ENCODE data around the gene CALU. TPM values are rescaled to one million over a fixed set of nuclear protein-coding genes. Genes with fewer than 3 reads are reported as not detected.
A peak's percentile ranks its signal among the peaks of the same experiment; 100 is the strongest.

CALU gene
- total RNA-seq (ENCODE audit: insufficient read depth, low replicate concordance) = 413 TPM

DNA sequence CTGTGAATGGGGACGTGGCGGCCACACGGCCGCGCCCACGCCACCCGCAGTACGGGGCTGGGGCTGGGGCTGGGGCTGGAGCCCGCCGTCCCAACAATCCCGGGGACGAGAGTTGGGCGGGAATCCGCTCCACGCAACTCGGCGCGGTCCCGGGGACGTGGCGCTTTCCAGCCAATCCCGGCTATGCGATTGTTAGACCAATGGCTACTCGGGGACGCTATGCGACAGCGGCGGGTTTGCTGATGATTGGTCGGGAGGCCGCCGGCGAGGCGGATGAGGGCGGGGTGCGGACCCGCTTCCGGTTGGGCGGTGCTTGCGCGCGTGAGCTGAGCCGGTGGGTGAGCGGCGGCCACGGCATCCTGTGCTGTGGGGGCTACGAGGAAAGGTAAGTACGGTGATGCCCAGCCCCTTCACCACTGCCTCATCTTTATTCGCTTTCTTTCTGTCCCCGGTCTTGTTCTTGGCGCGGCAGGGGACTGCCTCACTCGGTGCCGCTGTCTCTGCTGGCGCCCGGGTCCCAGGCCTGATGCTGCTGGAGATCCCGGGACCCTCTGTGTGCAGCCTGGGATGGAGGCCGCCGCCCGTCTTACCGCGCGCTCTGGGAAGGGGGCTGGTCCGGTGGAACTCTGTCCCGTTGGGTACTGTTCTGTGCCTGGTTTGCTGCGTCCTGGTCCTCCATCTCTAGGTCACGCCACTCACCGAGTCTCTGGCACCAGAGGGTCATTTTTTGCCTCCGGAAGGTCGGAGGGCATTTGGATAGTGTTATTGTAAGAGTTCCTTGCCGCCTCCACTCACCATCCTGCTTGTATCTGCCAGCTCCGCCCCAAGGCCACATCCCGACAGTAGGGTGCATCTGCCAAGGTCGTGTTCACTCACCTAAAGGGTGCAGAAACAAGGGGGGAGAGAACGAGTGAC, at the start of gene CALU:
Gene CALU (plus strand): TSS at position 312 of the 915 bp plus-strand sequence. CDS start 9,225 bp downstream, outside the sequence.
- peak; percentile 99 for DNase-seq (ENCODE audit: low spot score)

DNA sequence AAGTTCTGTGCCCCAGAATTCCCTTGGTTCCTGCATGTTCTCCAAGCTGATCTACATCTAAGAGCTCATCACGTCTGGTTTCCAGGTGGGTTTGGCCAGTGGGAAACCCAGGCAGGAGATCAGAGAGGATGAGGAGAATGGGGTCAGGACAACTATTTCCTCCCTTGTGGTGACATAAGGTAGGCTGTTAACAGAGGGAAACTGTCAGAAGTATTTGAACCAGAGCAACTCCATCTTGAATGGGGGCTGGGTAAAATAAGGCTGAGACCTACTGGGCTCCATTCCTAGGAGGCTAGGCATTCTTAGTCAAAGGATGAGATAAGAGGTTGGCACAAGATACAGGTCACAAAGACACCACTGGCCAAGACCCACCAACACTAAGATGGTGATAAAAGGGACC, 47.9 kb upstream of the CALU start:
- no peak for DNase-seq (ENCODE audit: low spot score)

- DNase-seq (ENCODE audit: low spot score) = no peak
These were observed 46.4 kb upstream of the CALU start for GRCh38 chr7:128692623-128693270.

DNA sequence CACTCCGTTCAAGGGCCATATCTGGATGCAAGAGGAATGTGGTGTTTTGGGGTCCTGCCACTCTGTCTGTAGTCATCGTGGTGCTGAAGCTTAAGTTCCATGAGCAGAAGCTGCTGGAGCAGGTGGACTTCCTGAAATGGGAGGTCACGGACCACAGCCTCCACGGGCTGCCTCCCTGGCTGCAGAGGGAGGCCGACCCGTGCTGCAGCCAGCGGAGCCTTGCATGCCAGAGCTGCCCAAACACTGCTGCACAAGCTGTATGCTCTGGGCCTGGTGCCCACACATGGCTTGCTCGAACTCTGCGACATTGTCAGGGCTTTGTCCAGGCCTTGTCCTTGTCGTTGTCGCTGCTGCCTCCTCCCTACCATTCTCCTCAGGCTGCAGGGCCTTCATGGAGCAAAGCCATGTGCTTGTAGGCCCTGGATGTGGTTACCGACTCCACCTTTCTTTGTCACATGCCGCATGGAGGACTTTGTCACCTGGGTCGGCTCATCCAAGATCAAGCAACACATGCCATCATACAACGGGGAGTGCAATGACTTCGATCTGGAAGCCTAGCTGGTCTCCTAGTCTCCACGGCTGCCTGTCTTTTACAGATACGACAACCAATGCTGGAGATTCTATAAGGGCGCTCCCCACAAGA, 45.7 kb upstream of the CALU start:
- no peak for DNase-seq (ENCODE audit: low spot score)

DNA sequence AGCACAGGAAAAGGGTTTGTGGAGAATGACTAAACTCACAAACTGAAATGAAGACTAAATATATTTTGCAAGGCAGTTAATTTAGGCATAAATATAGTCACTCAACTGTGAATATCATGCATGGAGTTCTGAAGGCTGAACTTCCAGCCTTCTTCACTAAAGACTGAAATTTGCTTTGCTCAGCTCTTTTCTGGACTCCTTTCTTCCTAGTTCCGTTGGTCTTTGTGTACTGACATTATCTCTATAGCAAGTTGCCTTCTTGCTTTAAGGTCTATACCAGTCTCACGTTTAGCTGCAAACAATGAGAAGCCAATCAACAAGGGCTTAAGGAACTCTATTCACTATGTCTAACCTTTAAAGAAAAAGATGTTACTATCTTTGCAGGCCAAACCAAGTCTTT, 44.4 kb upstream of the CALU start:
- DNase-seq (ENCODE audit: low spot score) = no peak

DNA sequence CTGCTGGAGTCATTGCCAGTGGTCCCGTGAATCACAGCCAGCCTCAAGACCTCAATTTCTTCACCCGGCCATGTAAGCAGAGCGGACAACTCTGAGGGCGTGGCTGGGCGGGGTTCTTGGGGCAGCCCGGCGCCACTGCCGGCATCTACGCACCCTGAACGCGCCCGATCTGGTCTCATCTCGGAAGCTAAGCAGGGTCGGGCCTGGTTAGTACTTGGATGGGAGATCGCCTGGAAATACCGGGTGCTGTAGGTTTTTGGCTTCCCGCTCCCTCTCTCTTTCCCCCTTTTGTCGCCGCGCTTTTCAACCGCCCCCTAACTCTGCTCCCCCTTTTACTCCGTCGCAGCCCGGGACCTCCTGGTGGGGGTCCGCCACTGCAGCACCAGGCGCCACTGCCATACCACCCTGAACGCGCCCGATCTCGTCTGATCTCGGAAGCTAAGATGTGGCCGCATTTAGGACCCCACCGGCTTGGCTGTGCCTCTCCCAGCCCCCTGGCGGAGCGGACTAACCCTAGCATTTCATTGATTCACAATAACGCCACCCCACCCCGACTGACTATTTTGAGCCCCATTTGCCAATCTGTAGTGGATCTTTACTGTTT, 41.8 kb upstream of the CALU start:
- peak; percentile 51 for DNase-seq (ENCODE audit: low spot score)

GRCh38 chr7:128699196-128699712, 39.9 kb upstream of the CALU start:
- DNase-seq (ENCODE audit: low spot score) = peak; percentile 34

- no peak for DNase-seq (ENCODE audit: low spot score)
These were observed 39.3 kb upstream of the CALU start for GRCh38 chr7:128699895-128700294.

DNA sequence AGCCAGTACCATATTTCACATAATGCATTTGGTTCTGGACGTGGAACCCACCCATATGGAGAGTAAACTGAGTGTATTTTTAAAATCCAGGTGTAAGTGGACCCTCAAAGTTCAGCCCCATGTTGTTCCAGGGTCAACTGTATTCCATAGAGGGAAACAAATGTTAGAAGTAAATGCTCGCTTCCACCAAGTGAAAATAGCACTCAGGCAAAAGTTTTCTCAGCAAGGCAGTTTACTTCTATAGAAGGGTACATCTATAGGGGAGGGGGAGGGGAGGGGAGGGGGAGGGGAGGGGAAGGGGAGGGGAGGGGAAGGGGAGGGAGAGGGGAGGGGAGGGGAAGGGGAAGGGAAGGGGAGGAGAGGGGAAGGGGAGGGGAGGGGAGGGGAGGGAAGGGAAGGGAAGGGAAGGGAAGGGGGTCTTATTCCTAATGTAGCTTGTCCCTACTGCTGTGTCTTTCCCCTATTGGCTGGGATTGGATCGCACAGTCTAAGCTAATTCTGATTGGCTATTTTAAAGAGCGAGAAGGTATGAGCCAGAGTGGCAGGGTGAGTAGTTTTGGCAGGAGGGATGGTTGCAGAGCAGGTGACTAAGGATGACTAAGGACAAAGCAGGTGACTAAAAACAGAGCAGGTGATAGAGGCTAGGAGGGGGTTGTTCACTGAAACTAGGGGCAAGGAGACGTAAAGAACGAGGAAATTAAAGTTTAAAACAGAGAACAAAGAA, 37.9 kb upstream of the CALU start:
- DNase-seq (ENCODE audit: low spot score) = no peak

DNA sequence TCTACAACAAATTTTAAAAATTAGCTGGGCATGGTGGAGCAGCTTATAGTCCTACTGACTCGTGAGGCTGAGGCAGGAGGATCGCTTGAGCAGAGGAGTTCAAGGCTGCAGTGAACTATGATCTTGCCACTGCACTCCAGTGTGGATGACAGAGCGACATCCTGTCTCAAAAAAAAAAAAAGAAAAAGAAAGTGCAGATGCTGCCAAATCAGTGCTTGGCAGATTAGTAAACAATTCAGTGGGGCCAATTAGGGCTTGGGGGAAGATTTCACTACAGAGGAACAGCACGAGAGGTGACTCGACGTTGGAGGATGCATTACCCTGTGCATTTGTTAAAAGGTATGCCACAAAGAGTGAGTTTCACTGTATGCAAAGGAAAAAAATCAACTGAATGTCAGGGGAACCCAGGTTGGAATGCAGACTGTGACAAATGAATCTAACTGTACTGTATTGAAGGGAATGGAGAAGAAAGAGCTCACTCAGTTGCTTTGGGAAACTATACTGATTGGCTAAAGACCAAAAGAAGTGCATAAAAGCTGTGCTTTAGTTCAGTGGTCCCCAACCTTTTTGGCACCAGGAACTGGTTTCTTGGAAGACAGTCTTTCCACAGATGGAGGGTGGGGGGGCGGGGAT, 35.4 kb upstream of the CALU start:
- DNase-seq (ENCODE audit: low spot score) = no peak

DNA sequence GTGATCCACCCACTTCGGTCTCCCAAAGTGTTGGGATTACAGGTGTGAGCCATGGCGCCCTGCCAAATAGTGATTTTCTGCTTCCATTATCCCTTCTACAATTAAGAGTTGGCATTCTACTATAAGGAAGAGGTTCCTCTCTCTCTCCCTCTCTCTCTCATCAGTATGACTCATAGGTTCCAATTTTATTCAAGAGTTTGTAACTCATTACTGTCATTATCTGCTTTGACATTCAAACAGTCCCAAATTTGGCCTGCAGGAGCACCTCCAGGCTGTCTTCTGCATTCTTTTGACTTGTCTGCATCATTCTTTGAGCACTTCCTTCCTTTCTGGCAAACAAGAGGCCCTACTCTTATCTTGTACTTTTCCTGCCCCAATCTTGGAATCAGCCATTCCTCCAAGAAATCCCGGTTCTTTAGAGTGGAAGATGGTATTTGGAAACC, 33.2 kb upstream of the CALU start:
- DNase-seq (ENCODE audit: low spot score) = no peak

GRCh38 chr7:128707752-128708151, 31.4 kb upstream of the CALU start:
- DNase-seq (ENCODE audit: low spot score) = no peak

DNA sequence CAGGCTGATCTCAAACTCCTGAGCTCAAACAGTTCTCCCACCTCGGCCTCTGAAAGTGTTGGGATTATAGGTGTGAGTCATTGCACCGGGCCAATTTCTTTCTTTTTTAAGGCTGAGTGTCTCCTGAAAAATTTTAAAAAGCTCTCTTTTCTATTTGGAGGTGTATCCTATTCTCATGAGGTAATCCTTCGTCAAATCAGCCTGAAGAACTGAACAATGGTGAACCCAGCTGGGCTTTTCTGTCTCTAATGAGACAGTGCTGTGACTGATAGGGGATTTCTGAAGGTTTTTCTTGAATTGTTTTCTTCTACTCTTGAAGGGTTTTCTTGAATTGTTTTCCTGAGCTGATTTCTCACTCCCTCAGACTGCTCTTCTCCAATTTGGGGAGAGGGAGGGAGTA, 30.9 kb upstream of the CALU start:
- DNase-seq (ENCODE audit: low spot score) = no peak

GRCh38 chr7:128708824-128709223, 30.3 kb upstream of the CALU start:
- no peak for DNase-seq (ENCODE audit: low spot score)

DNA sequence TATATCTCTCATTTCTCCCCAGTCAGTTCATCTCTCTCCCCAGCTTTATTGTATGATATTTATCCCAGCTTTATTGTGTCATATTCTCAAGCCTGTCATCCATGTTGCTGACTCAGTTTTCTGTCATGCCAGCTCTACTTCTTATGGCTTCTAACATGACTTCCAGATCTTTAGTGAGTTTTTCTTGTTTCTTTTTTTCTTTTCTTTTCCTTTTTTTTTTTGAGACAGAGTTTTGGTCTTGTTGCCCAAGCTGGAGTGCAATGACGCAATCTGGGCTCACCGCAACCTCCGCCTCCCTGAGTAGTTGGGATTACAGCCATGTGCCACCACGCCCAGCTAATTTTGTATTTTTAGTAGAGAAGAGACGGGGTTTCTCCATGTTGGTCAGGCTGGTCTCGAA, 28.7 kb upstream of the CALU start:
- no peak for DNase-seq (ENCODE audit: low spot score)

DNA sequence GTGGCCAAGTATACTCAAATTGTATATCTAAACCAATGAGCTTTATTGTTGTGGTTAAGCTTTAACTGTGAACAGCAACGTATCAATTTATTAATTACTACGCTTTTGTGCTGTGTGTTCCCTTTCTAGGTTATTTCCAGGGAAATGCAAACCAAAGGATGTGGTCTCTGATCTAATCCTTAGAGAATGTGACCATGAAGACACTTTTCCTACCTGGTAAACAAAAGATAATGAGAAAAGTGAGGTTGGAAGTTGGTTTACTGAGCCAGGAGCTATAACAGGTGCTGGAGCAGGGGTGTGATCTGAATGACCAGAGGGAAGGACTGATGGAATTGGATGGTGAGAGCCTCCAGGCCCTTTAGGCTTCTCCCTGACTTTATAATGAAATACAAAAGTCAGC, 25.4 kb upstream of the CALU start:
- DNase-seq (ENCODE audit: low spot score) = no peak

DNA sequence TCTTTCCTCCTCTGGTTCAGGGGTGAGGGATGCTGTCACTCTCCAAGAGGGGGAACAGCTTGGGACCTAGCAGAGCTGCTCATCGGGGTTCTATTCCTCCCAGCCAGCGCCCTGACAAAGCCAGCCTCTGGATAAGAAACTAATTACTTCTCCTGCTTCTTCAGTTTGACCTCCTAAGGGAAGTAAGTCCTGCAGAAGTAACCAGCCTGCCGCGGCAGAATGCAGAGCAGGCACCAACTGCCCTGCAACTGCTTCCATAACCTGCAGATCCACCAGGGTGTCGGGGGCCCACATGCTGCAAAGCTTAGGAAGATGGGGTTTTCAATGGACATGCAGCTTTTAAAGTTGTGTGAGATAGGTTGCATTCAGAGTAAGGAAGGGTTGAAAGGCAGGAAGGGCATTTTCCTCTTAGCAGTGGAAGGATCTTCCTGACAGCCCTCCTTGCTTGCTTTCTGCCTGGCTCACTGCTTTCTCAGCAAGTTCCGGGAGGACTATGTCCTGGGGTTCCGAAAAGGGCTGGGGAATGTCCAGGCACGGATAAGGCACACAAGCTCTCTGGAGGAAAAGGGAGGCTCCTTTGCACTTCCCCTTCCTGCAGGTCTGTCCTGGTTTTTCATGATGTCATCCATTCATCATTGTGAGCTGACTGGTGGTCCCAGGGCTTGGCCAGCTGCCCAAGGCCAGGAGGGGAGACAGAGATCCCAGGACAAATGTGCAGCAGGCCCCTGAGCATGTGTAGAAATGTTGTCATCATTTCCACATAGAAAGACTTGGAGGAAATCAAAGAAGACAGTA, 24.3 kb upstream of the CALU start:
- no peak for DNase-seq (ENCODE audit: low spot score)

- DNase-seq (ENCODE audit: low spot score) = no peak
These were observed 20.1 kb upstream of the CALU start for GRCh38 chr7:128718967-128719642.

DNA sequence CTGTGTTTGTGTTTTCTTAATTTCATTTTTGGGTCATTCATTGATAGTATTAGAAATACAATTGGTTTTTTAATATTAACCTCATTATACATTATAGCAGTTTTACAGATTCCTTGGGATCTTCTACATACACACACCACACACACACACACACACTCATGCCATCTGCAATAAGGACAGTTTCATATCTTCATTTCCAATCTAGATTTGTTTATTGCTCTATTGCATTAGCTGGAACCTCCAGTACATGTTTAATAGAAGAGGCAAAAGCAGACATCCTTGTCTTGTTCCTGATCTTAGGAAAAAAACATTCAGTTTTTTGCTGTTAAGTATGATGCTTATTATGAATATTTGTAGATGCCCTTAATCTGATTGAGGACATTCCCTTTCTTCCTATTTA, 17.8 kb upstream of the CALU start:
- DNase-seq (ENCODE audit: low spot score) = no peak

Data from umbilical cord (tissue), 2 donors.